Epidermal melanocyte (primary cell): ENCODE results near the gene MICAL2.

Experiments
- DNase-seq: peaks from one replicate; pipeline ENCODE4 v3.0.0; 2011; ENCODE audit warnings: low spot score; ENCODE audit not compliant: insufficient read length

Gene MICAL2, protein sequence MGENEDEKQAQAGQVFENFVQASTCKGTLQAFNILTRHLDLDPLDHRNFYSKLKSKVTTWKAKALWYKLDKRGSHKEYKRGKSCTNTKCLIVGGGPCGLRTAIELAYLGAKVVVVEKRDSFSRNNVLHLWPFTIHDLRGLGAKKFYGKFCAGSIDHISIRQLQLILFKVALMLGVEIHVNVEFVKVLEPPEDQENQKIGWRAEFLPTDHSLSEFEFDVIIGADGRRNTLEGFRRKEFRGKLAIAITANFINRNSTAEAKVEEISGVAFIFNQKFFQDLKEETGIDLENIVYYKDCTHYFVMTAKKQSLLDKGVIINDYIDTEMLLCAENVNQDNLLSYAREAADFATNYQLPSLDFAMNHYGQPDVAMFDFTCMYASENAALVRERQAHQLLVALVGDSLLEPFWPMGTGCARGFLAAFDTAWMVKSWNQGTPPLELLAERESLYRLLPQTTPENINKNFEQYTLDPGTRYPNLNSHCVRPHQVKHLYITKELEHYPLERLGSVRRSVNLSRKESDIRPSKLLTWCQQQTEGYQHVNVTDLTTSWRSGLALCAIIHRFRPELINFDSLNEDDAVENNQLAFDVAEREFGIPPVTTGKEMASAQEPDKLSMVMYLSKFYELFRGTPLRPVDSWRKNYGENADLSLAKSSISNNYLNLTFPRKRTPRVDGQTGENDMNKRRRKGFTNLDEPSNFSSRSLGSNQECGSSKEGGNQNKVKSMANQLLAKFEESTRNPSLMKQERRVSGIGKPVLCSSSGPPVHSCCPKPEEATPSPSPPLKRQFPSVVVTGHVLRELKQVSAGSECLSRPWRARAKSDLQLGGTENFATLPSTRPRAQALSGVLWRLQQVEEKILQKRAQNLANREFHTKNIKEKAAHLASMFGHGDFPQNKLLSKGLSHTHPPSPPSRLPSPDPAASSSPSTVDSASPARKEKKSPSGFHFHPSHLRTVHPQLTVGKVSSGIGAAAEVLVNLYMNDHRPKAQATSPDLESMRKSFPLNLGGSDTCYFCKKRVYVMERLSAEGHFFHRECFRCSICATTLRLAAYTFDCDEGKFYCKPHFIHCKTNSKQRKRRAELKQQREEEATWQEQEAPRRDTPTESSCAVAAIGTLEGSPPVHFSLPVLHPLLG

GRCh38 chr11:12110201-12110713 is at the start of gene MICAL2:
MICAL2 (plus strand) TSS chr11:12110590; CDS start chr11:12162156, 51,566 bp downstream.
- DNase-seq, result peak; percentile 82

- no peak for DNase-seq
Measured at GRCh38 chr11:12061851-12062560, 48.4 kb upstream of the MICAL2 start.

GRCh38 chr11:12063251-12063650 is 47.1 kb upstream of the MICAL2 start:
- DNase-seq, result no peak

DNA sequence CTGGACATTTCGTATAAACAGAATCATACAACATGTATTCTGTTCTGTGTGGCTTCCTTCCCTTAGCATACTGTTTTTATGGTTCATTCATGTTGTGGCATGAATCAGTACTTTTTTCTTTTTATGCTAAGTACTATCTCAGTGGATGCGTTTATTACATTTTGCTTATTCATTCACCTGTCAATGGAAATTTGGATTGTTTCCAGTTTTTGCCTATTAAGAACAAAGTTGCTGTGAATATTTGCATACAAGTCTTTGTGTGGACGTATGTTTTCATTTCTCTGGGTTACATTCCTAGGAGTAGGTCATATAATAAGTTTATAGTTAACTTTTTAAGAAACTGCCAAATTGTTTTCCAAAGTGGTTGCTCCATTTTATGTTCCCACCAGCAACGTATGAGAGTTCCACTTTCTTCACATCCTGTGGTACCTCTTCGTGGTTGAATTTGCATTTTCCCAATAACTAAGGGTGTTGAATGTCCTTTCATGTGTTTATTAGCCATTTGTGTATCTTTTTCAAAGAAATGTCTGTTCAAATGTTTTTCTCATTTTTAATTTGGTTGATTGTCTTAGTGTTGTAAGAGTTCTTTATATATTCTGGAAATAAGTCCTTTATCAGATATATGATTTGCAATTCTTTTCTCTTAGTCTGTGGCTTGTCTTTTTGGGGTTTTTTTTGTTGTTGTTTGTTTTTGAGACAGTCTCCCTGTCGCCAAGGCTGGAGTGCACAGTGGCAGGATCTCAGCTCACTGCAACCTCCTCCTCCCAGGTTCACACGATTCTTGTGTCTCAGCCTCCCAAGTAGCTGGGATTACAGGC is 46.0 kb upstream of the MICAL2 start:
- no peak for DNase-seq

- no peak for DNase-seq
Measured at GRCh38 chr11:12064954-12065280, 45.5 kb upstream of the MICAL2 start.

- DNase-seq, result no peak
Measured at GRCh38 chr11:12066056-12066798, 44.2 kb upstream of the MICAL2 start.

GRCh38 chr11:12066799-12067508 is 43.4 kb upstream of the MICAL2 start:
- DNase-seq, result no peak

DNA sequence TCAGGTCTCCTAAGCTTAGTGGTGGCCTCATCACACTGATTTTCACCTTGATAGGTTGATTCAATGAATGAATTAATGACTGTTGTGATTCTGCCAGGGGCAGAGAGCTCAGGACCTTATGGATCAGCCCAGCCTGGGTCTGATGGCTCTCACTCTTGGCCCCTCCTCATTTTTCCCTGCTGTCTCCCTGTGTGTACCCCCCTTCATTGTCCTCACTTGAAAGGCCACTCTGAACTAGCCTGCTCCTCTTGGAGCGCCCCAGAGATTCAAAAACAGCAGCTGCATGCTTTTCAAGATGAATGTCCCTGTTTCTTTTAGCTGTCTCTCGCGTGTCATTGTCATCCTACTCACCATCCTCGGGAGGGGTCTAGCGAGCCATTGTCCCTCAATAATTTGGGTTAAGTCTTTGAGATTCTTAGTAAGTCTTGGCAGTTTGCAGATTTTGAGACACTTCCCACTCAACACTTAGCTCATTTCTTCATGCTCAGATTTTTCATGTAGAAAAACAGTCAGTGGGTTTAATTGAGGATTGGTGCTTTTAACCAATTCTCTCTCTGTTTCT is 42.5 kb upstream of the MICAL2 start:
- DNase-seq, result no peak

DNA sequence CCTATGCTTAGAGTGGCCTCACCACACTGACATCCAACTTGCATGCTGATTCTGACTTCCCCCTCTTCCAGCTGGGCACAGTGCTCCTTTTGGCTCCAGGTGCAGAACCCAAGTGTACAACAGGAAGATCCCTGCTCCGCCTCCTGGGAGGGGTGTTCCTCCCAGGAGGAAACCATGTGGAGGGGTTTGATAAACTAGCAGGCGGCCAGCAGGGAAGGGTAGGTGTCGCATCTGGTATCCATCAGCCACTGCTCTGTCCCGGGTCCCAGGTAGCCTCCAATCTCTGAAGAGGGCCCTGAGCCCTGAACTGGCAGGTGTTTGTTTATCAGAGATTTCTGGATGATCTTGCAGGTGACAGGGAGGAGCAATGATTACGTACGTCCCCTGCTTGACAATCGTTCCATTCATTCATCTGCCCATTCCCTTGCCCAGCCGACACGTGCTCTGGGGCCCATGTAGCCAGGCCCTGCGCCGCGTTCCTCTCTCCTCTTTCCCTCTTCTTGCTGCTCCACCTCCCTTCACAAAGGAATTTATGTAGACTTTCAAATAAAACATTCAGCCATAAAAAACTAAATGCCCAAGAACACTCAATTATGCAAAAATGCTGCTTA is 41.2 kb upstream of the MICAL2 start:
- DNase-seq, result no peak

GRCh38 chr11:12070446-12071267 is 39.7 kb upstream of the MICAL2 start:
- DNase-seq, result no peak

DNA sequence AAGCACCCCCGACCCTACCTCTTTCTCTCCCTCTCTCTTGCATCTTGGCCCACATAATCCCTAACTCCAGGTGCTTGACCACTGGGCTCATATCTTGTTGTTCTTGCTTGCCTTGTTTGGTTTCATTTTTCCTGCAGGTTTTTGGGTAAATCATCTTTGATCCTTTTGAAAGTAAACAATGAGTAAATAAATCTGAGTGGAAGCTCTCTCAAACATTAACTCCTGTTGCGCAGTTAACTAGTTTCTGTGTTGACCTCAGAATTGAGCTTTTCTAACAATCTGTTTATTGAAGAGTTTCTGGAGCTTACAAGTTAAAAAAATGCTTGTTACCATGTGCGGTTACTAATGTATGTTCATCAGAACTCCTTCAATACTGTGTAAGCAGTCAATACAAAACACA is 38.8 kb upstream of the MICAL2 start:
- DNase-seq, result no peak

DNA sequence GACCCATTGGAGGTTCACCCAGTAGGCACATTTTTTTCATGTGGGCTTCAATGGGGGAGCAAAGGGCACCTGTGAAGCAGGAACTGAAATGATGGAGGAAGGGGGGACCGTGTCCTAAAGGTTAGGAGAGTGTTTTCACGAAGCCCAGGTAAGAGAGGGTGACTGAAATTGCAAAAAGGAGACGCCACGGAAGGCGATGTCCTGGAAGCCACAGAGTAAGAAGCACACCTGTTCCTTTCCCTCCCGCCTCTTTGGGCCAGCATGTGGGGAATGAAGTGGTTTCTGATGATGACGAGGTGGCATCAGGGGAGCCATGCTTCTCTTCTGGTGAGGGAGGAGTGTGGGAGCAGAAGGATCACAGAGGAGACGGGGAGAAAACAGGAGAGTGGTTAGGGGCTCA is 37.0 kb upstream of the MICAL2 start:
- DNase-seq, result no peak

GRCh38 chr11:12073886-12074285 is 36.5 kb upstream of the MICAL2 start:
- no peak for DNase-seq

- no peak for DNase-seq
Measured at GRCh38 chr11:12074529-12075195, 35.7 kb upstream of the MICAL2 start.

GRCh38 chr11:12075291-12075690 is 35.1 kb upstream of the MICAL2 start:
- DNase-seq, result no peak
